Kidney tubule cell (primary cell): Measurements from ENCODE around the gene SLIT3.

Experiments used
- DNase-seq: peaks from one replicate; pipeline ENCODE4 v3.0.0-alpha.2; 2018; ENCODE audit warnings: low spot score

SLIT3 gene

DNA sequence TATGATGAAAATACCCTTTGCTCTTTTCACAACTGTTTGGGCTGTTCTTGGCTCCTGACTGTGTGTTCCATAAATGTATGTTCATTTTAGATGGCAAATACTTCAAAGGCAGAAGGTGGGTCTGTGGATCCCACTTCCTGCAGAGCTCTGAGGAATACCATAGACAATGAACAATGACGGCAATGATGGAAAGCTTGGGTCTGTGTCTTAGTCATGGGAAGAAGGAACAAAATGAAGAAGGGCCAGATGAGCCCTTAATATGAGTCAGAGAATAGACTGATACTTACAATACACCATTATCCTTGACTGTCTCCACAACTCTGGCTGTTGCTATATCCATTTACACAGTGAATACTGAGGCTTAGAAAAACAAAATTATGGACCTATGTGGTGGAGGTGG is 126.0 kb downstream of the SLIT3 start:
- DNase-seq, result no peak

DNA sequence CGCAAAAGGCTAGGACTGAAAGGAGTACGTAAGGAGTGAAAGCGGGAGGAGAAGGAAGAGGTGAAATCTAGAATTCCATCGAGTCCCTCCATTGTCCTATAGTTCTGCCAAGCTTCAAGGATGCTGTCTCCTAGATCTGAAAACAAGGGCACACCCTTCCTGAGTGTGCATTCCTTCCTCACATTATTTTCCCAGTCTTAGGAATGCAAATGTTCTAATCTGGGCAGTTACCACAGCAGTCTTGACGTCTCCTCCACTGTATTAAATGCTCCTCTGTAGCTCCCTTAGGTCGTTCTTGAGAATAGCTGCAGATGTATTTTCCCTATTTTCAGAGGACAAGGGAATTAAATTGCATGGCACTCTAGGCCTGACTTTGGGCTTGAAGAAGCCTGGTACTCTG is 127.6 kb downstream of the SLIT3 start:
- DNase-seq, result no peak

DNA sequence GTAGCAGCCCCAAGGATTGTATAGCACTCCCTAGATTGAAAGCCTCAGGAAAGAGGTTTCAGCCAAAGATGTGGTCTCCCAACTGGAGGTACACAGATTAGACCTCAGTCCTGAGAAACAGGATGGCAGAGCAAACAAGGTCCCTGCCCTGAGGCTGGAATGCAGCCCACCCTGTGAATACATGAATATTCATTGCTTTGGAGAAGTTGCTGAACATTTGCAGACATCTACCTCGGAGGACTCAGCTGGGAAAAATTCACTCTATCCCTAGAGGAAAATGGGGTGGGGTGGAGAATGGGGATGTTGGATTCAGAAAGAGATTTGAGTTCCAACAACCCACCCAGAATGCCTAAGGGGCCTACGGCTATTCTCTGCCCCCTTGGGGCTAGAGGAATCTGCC is 129.4 kb downstream of the SLIT3 start:
- no peak for DNase-seq

DNA sequence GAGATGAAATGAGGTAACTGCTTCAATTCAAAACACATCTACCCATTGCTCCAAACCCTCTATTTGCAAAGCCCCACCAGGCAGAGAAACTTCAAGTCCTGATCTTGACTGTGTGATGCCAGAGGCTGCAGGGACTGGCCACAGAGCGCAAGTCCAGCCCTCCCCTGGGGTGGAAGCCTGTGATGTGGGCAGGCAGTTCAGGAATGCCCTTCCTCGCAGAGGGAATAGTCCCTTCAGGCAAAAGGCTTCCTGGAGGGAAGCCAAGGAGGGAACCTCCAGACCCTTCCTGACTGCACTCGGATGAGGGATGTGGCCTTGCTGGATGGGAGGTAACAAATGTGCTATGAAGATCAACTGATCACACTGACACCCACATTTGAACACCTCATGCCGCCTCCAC is 131.2 kb downstream of the SLIT3 start:
- DNase-seq, result no peak

DNA sequence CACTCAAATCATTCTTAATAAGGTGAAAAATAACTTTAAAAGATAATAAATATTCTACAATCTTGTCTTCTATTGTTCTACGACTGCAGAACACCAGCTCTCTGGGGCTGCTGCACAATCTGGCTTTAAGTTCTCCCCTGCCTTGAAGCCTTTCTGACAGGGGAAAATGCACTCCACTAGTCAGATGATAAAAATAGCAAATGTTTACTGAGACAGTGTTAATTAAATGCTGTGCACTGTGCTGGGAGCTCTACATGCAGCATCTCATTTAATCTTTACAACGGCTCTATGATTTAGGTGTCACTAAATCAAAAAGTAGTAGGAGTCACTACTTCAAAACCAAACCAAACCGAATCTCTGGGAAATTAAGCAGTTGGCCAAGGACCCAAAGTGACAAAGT is 132.7 kb downstream of the SLIT3 start:
- DNase-seq, result no peak

DNA sequence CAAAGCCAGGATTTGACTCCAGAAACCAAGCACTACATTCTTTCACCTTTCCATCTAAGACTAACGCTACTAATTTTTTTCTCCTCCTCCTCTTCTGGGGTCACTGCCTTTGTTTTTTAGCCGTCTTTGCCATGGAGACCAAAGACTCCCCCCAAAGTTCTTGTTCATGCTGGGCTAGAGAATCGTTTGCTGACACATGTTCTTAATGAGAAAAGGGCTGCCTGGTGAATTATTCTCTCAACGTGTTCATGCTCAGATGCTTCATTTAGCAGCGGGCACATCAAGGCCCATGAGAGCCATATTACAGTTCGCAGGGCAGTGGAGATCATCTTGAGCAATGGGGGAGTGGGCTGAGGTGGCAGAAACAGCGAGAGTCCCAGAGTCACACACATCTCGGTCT is 134.9 kb downstream of the SLIT3 start:
- no peak for DNase-seq

DNA sequence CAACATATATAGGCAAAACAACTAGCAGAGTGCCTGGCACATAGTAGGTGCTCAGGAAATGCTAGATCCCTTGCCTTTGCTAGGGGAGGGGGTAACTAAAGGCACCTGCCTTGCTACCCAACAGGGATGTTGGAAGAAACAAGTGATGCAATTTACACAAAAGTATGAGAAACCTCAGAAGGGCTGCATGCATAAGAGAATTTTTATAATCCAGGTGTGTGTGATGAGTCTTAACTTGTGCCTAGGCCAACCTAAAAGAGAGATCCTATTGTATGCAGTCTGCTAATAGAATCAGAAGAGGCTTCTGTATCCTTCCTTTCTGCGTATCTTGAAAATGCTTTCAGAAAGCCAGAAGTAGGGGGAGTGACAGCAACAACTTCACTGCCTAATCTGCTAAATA is 135.9 kb downstream of the SLIT3 start:
- no peak for DNase-seq

DNA sequence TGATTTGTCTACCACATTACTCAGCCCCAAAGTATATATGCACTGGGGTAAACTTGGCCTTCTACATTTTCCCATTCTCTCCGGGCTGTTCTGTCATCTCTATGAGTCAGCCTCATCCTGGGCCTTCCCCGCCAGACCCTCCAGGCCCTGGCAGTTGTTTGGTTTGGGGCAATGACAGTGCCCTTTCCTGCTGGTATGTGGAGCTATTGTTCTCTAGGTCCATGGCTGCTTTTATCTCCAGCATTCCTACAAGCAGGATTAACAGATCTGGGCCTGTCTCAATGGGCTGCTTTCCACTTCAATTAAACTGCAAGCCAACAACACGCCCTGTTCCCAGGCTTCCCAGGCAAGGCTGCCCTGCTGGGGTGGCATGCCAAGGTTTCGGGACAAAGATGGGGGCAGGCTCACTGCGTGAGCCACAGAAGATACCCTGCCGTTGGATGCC is 136.4 kb downstream of the SLIT3 start:
- peak; percentile 47 for DNase-seq

DNA sequence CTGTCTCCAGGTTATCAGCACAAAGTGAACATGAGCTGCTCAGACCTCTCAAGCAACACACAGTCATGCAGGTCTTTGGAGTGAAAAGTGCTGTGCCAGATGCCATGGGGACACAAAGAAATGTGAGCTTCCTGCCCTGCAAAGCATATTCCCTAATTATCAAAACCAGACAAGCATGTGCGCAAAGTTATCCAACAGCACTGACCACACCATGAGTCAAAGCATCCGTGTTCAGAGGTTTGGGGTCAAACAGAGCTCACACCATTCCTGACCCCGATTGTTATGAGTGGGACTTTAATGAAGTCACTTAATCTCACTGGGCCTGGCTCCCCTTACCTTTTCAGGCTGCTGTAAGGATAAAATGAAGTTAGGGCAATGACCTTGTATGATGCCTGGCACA is 138.5 kb downstream of the SLIT3 start:
- DNase-seq, result peak; percentile 16

DNA sequence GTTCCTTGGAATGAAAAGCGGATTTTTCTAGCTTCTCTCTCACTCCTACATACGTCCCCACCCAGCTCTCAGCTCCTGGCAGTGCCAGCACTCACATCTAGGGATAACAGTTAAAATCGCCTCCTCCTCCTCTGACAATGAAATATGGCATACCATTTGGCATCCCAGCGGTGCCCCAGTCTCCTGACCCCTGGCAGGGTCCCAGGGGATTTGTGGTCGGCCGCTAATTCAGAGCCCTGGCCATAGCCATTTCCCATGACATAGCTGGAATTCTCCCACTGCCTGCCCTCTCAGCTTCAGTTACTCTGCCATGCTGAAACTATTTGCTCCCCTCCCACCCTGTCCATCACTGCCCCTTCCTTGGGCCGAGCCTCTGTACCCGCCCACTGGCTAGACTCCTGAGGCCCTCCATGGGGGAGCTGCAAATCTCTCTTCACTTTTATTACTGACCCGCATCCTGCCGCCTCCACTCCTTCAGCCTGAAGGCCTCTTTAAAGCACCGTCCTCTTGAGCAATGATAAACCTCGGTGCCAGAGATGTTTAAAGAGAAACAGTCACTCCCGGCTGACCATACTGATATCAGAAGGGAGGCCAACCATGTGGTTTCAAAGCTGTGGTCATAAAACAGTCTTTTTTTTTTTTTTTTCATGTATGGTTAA is 139.8 kb downstream of the SLIT3 start:
- peak; percentile 87 for DNase-seq

DNA sequence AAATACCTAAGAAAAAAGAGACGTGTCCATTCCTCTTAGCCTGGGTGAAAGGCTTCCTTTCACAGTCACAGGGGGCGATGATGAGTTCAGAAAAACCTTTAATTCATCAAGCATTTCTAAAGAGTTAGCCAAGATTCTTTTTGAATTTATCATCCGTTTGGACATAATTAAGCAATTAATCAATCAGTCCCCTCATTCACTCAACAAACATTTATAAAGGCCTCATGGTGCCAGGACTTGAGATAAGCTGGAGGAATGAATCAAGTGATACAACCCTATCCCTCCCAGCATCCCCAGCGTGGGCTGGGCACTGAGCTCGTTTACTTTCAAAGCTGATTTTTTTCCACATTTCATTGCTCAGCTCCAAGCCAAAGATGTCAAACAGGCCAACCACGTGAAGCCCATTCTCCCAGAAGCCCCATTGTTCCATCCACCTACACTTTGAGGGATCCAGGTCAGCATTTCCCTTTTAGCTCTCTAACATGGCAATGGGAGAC is 140.5 kb downstream of the SLIT3 start:
- peak; percentile 53 for DNase-seq

DNA sequence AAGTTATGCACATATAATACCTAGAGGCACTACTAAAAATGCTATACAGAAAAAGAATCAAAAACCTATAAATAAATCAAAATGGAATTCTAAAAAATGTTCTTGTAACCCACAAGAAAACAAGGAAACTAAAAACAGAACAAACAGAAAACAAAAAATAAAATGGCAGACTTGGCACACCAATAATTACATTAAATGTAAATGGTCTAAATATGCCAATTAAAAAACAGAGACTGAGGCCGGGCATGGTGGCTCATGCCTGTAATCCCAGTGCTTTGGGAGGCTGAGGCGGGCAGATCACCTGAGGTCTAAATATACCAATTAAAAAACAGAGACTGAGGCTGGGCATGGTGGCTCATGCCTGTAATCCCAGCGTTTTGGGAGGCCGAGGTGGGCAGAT is 142.2 kb downstream of the SLIT3 start:
- DNase-seq, result no peak

DNA sequence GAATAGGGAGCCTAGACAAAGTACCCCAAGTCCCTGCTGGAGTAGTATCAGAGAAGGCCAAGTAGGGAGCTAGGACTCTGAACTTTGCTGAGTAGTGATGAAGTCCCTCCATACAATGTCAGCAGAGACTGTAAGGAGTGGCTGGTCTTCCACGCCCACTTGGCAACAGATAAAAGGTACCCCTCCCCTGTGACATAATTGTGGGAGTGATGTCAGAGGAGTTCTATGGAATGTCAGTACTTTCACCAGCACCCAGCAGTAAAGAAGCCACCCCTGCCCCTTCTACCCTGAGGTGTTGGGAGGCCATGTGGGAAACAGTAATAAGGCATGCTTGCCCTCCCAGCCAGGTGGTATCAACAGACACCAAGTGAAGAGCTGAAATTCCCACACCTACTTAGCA is 143.9 kb downstream of the SLIT3 start:
- DNase-seq, result no peak

DNA sequence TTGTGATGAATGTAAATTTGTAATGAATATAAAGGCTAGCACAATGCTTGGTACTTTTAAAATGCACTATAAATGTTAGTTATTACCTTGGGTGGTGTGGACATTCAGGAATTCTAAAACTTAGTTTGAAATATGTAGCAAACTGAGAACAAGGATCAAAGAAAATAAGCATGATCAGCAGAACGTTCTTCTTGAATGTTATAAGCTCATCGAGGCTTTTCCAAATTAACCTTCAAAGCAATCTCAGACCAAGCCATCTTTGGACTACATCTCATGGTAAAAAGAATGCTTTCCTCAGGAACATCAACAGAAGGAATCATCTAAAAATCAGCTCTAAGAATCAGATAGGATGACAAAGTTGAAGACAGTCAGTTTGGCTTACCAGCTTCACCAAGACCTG is 146.3 kb downstream of the SLIT3 start:
- DNase-seq, result no peak

DNA sequence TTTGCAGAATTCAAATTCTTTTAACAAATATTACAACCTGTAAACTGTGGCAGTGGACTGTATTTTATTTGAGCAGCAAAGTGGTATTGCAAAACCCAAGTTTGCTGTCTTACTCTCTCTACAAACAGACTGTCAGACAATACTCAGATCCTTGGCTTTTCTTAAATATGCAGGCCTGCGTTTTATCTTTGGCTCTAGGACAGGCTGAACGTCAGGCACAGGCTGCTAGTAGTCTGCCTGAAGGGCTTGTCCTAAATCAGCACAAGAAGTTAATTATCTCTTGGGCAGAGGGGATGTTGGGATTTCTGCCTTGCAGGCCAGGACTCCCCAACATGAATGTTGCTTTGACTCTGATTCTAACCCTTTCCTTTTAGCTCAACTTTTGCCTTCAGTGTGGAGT is 147.5 kb downstream of the SLIT3 start:
- DNase-seq, result no peak

DNA sequence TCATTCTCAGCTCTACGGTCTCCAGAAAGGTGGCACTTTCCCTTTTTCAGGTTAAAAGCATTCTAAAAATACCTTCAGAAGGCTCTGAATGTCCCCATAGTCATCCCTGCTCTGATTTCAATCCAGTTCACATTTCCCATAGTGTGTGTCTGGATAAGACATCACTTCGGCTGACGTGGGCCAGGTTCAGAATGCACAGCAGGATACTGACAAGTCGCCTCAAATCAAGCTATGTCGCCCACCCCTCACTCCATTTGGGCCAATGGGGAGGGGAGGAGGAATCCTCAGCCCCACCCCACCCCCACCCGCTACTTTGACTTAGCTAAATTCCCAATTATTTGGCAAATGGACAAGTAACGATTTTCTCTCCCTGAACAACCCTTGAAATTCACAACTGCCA is 148.0 kb downstream of the SLIT3 start:
- no peak for DNase-seq

DNA sequence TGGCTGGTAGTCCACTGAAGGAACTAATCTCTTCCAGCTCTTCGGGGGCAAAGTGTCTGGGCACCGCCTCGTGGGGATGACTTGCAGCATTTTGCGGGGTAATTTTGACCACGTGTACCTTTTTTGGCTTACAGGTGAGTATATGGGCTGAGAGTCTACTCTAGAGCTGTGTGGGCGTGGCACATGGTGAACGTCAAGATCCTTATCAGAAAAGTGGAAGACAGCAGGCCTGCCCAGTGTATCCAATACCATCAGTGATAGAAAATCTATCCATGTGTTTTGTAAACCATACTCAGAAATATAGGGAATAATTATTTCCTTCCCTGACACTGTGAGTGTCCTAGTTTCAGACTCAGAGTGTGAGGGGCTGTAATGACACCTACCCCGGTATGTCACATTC is 148.5 kb downstream of the SLIT3 start:
- DNase-seq, result no peak

DNA sequence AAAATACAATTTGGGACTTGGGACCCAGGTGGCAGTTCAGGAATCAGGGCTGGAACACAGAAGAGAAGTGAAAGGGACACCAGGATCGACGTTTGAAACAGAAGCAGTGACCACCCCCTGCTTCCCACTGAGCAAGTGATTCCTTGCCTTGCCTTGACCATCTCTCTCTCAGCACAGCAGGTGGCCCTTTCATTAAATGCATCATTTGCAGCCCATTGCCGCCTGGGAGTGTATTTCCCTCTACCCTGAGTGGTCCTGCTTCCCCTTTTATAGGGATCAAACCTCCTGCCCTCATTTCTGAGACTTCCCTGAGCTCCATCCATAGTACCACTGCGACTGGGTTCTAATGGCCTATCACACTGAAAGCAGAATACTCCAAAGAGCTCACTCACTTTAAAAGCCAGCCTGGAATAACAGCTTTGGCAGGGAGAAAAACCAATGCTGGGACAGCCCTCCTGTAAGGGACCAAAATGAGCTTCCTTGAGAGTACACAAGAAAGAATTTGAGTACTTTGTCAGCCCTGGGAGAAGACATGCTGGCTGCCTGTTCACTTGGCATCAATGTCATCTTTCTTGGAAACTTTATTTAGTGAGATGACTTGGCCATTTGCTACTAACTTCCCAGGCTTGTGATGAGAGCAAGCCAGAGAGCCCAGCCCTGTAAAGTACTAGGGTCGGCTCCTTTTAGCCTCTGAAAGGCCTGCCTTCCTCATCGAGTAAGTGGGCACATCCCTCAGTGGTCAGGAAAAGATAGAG is 149.7 kb downstream of the SLIT3 start:
- DNase-seq, result no peak

DNA sequence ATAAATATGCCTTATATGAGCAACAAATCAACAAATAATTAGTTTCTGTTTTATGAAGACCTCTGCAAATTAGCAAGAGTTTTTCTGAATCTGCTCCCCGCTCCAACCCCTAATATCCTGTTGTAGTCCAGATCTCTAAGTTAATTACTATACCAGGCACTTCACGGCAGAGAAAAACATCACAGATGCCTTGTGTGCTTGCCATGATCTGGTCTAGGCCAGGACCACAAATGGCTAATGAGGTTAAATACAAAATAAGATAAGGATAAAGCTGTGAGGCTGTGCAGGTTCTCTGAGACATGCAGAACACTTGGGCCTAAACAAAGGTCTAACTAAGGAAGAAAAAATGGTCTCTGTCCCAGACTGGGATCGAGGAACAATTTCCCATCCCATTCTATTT is 150.8 kb downstream of the SLIT3 start:
- DNase-seq, result no peak

DNA sequence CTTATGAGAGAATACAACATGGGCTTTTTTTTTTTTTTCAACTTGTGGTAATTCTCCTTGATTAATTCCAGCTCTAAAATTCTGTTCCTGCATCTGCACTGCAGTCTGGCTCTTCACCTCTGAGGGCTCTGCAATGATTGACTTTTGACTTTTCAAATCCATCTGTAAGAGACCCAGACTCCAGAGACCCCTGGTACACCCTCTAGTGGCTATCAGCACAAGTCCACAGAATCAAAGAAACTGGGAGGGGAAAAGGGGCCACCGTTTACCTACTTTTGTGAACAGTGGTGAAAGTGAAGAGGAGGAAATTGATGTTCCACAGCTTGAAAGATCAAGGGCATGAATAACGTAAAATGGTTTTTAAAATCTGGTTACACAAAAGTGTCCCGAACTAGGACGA is 151.6 kb downstream of the SLIT3 start:
- no peak for DNase-seq

DNA sequence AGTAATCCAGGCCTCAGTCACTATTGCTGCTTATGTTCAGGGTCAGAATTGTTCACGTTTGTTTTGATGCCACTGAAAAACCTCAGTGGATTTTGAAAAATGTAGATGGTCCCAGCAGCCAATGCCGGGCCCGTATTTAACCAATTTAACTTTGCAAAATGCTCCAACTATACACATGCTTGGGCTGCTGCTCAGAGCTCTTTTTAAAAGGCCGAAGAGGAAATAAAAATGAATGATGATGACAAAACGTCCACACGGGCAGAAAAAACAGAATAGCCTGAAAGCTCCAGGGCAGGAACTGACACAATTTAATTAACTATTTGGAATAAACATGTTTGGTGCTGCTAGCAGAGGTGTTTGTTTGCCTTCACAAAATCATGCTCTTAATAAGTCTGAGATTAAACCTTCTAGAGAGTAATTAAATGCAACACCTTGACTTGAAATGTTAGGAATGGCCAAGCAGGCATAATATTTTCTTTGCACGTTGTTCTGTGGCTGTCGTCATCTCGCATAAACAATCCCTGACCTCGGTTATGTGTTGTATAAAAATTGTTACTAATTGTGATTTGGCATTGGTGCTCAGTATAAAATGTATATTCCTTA is 152.7 kb downstream of the SLIT3 start:
- no peak for DNase-seq

DNA sequence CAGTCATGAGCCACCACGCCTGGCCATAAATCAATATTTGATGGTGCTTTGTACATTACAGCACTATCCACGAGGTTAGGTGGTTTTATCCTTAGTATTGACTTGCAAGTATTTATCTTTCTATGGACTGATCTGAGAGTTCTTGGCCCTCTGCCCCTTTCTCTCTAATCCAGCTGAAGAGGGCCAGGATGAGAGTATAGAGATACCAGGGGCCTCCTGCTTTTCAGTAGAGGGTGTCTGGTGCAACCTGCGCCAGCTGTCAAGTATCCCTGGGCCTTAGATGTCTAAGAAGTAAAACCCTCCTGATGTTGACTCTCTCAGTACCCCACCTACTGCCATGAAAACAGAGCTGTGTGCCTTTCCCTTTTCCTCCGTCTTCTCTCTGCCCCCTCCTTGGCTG is 153.4 kb downstream of the SLIT3 start:
- DNase-seq, result no peak

DNA sequence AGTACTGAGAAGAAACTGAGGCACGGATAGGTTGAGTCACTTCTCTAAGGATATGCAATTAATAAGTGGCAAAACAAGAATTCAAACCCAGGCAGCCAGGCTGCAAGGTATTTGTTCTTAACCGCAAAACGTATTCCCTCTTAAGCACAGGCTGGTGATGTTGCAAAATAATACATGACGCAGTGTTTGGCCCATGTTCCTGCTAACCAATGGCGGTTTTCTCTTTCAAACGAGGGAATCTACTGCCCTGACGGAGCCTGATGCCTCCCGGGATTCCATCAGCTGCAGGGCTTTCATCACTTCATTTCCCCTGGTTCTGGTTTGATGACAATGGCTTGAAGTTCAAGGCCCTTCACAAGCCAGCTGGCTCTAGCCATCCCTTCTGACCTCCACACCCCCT is 154.8 kb downstream of the SLIT3 start:
- no peak for DNase-seq
